CD4-positive, alpha-beta T cell (primary cell): ENCODE results near the gene OPCML. TPM values are rescaled to one million over a fixed set of nuclear protein-coding genes. Genes with fewer than 3 reads are reported as not detected.

Experiments
- ATAC-seq: fragments of 200-7000 bp; cut with Tn5 transposase; one replicate; pipeline ENCODE4 v1.10.0; 2022; ENCODE audit warnings: mild to moderate bottlenecking; ENCODE audit not compliant: poor library complexity
- CTCF ChIA-PET: fragments of 350-600 bp; sonication (Branson Sonifier 250); formaldehyde crosslinking; loops from one replicate; lab custom pipeline; 2021; ENCODE audit warnings: antibody characterized with exemption, inconsistent platforms; lab: Charles Lee
- POLR2A ChIA-PET: fragments of 350-600 bp; sonication (Branson Sonifier 250); formaldehyde crosslinking; loops from one replicate; lab custom pipeline; 2021; ENCODE audit warnings: antibody characterized with exemption, inconsistent platforms; lab: Charles Lee
- DNase-seq, 14 experiments: peaks; one replicate each; pipeline ENCODE4 v3.0.0-alpha.2; 2013 to 2020; ENCODE audit warnings: mixed read lengths in 2 of 14
- H3K27ac ChIP-seq, 2 donors: one replicate each; pipeline versions ENCODE4 v1.5.1 to v1.7.0; 2013; ENCODE audit warnings: low read length in 2 of 2, low read depth in 1 of 2, mild to moderate bottlenecking in 1 of 2
- H3K27me3 ChIP-seq, 2 experiments: 1 replicate in 1 of 2; 2 replicates in 1 of 2; pipeline versions ENCODE4 v1.6.1 to v1.7.0; 2013; ENCODE audit warnings: low read length in 2 of 2, control low read depth in 1 of 2, mild to moderate bottlenecking in 1 of 2, moderate library complexity in 1 of 2; ENCODE audit not compliant: insufficient read depth in 2 of 2, control insufficient read depth in 1 of 2
- H3K36me3 ChIP-seq: one replicate; pipeline ENCODE4 v1.6.1; 2013; ENCODE audit warnings: low read length, control low read depth; ENCODE audit not compliant: insufficient read depth
- H3K4me1 ChIP-seq: one replicate; pipeline ENCODE4 v1.6.1; 2013; ENCODE audit warnings: low read length, control low read depth; ENCODE audit not compliant: insufficient read depth
- H3K4me3 ChIP-seq: one replicate; pipeline ENCODE4 v1.5.1; 2013; ENCODE audit warnings: mild to moderate bottlenecking, low read length, moderate library complexity
- H3K9me3 ChIP-seq, 2 experiments: 1 replicate in 1 of 2; 2 replicates in 1 of 2; pipeline versions ENCODE4 v1.6.1 to v1.7.0; 2013; ENCODE audit warnings: low read length in 2 of 2, mild to moderate bottlenecking in 2 of 2, control low read depth in 1 of 2, moderate library complexity in 1 of 2; ENCODE audit not compliant: control insufficient read depth in 1 of 2, insufficient read depth in 1 of 2
- H3K27ac Mint-ChIP-seq: one replicate; pipeline ENCODE4 v1.8.0; 2020; ENCODE audit warnings: mixed read lengths
- H3K27me3 Mint-ChIP-seq: one replicate; pipeline ENCODE4 v1.8.0; 2021; ENCODE audit warnings: mixed read lengths
- H3K36me3 Mint-ChIP-seq: one replicate; pipeline ENCODE4 v1.8.0; 2021; ENCODE audit warnings: low read depth, mixed read lengths
- H3K4me1 Mint-ChIP-seq: one replicate; pipeline ENCODE4 v1.8.0; 2021; ENCODE audit warnings: low read depth, mixed read lengths
- H3K4me3 Mint-ChIP-seq: one replicate; pipeline ENCODE4 v1.8.0; 2020; ENCODE audit warnings: mild to moderate bottlenecking, mixed read lengths
- H3K9me3 Mint-ChIP-seq: one replicate; pipeline ENCODE4 v1.8.0; 2020; ENCODE audit warnings: mixed read lengths
- intact Hi-C, 2 experiments: fragments of 100-400 bp; cut with DNase I in 1 of 2; cut with micrococcal nuclease in 1 of 2; formaldehyde crosslinking; loops; one replicate each; pipeline versions ENCODE4 v1.15.1 to v1.9.0; 2023 to 2025; cut with DNase I, micrococcal nuclease
- total RNA-seq, 174 experiments: library from RNA in 2 of 174; stranded (reverse) in 2 of 174; gene quantifications; one replicate each; pipeline ENCODE4 v1.2.3 and lab custom pipeline; 2021 to 2026
- TF ChIP-seq, protein P1 (sequence below): fragments of 200-600 bp; IDR thresholded peaks from one replicate; pipeline ENCODE4 v1.8.0; 2022; ENCODE audit warnings: antibody characterized with exemption, mild to moderate bottlenecking

OPCML gene
- total RNA-seq, 2 experiments from 2014 or later, result not detected

DNA sequence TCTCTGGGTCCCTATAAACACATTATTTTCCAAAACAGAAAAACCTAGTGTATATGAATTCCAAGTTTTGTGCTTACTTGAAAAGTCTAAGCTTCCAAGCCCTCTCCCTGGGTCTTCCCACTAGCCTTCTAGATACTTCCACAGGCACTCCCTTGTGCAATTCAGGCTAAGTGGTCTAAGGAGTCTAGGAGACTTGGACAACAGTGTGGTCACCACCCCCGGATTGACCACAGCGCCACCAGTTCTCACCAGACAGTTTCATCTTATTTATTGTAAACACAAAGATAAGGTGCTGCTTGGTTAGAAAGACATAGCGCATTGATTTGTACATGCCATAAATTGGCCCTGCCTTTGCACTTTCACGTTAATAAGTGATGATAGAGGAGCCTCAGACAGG is 623.9 kb downstream of the OPCML start:
- ChIA-PET POLR2A (no interaction called here), CTCF (no interaction called here)
- Mint-ChIP-seq H3K9me3 (no peaks in the 10 kb centered on the region), H3K27me3 (no peaks in the 10 kb centered on the region), H3K36me3 (no peaks in the 10 kb centered on the region), H3K4me3 (no peak overlapping the region), H3K4me1 (no peaks in the 10 kb centered on the region), H3K27ac (no peak overlapping the region)
- Histone ChIP-seq H3K36me3 (no peaks in the 10 kb centered on the region), H3K9me3 (peaks cover 0 to 14% of the 10 kb centered on the region in 2 experiments), H3K4me1 (no peaks in the 10 kb centered on the region), H3K27me3 (no peaks in the 10 kb centered on the region), H3K27ac (no peak overlapping the region), H3K4me3 (no peak overlapping the region)
- TF ChIP-seq, protein P1, sequence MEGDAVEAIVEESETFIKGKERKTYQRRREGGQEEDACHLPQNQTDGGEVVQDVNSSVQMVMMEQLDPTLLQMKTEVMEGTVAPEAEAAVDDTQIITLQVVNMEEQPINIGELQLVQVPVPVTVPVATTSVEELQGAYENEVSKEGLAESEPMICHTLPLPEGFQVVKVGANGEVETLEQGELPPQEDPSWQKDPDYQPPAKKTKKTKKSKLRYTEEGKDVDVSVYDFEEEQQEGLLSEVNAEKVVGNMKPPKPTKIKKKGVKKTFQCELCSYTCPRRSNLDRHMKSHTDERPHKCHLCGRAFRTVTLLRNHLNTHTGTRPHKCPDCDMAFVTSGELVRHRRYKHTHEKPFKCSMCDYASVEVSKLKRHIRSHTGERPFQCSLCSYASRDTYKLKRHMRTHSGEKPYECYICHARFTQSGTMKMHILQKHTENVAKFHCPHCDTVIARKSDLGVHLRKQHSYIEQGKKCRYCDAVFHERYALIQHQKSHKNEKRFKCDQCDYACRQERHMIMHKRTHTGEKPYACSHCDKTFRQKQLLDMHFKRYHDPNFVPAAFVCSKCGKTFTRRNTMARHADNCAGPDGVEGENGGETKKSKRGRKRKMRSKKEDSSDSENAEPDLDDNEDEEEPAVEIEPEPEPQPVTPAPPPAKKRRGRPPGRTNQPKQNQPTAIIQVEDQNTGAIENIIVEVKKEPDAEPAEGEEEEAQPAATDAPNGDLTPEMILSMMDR, result no peak
- ATAC-seq (no peak), DNase-seq (no peak)
- intact Hi-C loops, result no loop called here

DNA sequence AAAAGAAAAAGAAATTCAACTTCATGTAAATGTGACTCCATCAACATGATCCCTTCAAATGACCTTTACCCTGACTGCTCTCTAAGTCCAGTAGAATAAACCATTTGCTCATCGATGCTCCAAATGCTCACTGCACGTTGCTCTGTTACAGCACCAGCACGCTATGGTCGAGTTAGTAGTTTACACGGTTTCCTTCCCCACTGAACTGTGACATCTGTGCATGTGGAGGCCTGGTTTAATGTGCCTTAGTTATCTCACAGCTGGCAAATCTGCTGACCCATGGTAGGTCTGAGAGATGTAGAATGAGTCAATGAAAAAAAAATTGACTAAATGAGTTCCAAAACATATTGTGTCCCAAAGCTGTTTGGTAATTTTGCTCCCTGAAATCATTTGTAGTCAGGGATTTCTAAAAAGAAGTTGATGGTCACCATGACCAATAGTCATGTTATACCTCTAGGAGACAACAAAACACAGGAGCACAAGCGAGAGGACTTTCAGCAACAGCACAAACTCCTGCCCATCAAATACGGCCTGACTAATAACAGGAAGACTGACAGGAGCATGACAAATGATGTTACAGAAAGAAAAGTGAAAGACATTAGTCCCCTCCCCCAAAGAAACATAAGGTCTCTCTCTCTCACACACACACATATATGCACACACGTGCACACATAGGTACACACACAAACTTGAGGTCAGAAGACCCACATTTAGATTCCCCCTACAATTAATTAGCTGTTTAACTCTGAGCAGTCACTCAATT is 624.5 kb downstream of the OPCML start:
- Mint-ChIP-seq H3K27ac (no peak overlapping the region), H3K27me3 (no peaks in the 10 kb centered on the region), H3K36me3 (no peaks in the 10 kb centered on the region), H3K4me3 (no peak overlapping the region), H3K4me1 (no peaks in the 10 kb centered on the region), H3K9me3 (no peaks in the 10 kb centered on the region)
- Histone ChIP-seq H3K4me1 (no peaks in the 10 kb centered on the region), H3K27ac (no peak overlapping the region), H3K36me3 (no peaks in the 10 kb centered on the region), H3K9me3 (peaks cover 0 to 14% of the 10 kb centered on the region in 2 experiments), H3K4me3 (no peak overlapping the region), H3K27me3 (no peaks in the 10 kb centered on the region)
- intact Hi-C loops, result no loop called here
- DNase-seq, result no peak
- ChIA-PET POLR2A (no interaction called here), CTCF (no interaction called here)
- TF ChIP-seq, protein P1, result no peak
- no peak for ATAC-seq

DNA sequence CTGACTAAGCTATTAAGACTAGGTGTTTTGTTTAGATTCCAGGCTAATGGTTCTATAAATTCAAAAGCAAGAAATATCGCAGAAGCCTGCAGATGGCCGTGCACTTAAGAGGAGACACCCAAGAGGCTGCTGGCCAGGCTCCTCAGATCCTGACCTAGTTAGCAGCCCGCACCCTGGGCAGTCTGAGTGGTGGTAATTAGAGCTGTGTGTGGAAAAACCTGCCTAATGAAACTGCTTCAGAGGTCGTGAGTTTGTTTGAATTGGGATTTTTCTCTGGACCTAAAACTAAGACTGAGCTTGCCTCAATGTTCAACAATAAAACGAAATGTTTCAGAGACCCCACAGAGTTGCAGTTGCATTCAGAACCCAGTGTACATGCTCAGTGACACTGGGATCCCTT is 627.7 kb downstream of the OPCML start:
- Histone ChIP-seq H3K27me3 (no peaks in the 10 kb centered on the region), H3K9me3 (peaks cover 0 to 10% of the 10 kb centered on the region in 2 experiments), H3K27ac (no peak overlapping the region), H3K4me3 (no peak overlapping the region), H3K36me3 (no peaks in the 10 kb centered on the region), H3K4me1 (no peaks in the 10 kb centered on the region)
- Mint-ChIP-seq H3K36me3 (no peaks in the 10 kb centered on the region), H3K4me1 (no peaks in the 10 kb centered on the region), H3K27ac (no peak overlapping the region), H3K9me3 (no peaks in the 10 kb centered on the region), H3K4me3 (no peak overlapping the region), H3K27me3 (no peaks in the 10 kb centered on the region)
- POLR2A ChIA-PET, result no interaction called here
- intact Hi-C loops, result no loop called here
- DNase-seq, result no peak
- ATAC-seq, result no peak
- CTCF ChIA-PET, result no interaction called here
- TF ChIP-seq, protein P1, result no peak
